HEK293T (cell line): Measurements from ENCODE around the gene UNC79.

ENCODE experiments used
- CTCF ChIA-PET: fragments of 350-600 bp; formaldehyde crosslinking; extraction: SDS; loops from one replicate; lab custom pipeline; 2021; ENCODE audit warnings: antibody characterized with exemption, inconsistent platforms; lab: Yijun Ruan, JAX
- POLR2A ChIA-PET: fragments of 350-600 bp; formaldehyde crosslinking; extraction: SDS; loops from one replicate; lab custom pipeline; 2020; ENCODE audit warnings: antibody characterized with exemption, inconsistent platforms; lab: Yijun Ruan, JAX
- DNase-seq: peaks from one replicate; pipeline ENCODE4 v3.0.0; 2012; ENCODE audit warnings: mixed read lengths; ENCODE audit errors: extremely low spot score
- ARNT ChIP-seq: fragments of 450-650 bp; IDR thresholded peaks from 2 replicates; pipeline ENCODE4 v1.6.1; 2017; ENCODE audit warnings: mild to moderate bottlenecking
- BHLHE40 ChIP-seq: fragments of 450-650 bp; IDR thresholded peaks from 2 replicates; pipeline ENCODE4 v1.6.1; 2016; ENCODE audit warnings: mild to moderate bottlenecking, moderate library complexity, borderline replicate concordance
- CTBP1 ChIP-seq: fragments of 450-650 bp; IDR thresholded peaks from 2 replicates; pipeline ENCODE4 v1.6.1; 2016; ENCODE audit warnings: borderline replicate concordance
- ELF4 ChIP-seq: fragments of 450-650 bp; IDR thresholded peaks from 2 replicates; pipeline ENCODE4 v1.6.1; 2017; ENCODE audit warnings: antibody characterized with exemption
- FOXA1 ChIP-seq: fragments of 450-650 bp; IDR thresholded peaks from 2 replicates; pipeline ENCODE4 v1.6.1; 2016; ENCODE audit warnings: mild to moderate bottlenecking
- FOXK2 ChIP-seq: fragments of 450-650 bp; IDR thresholded peaks from 2 replicates; pipeline ENCODE4 v1.6.1; 2016; ENCODE audit warnings: mild to moderate bottlenecking
- FOXM1 ChIP-seq: fragments of 450-650 bp; IDR thresholded peaks from 2 replicates; pipeline ENCODE4 v1.6.1; 2017; ENCODE audit warnings: mild to moderate bottlenecking, borderline replicate concordance
- HDGF ChIP-seq: fragments of 450-650 bp; IDR thresholded peaks from 2 replicates; pipeline ENCODE4 v1.6.1; 2017; ENCODE audit warnings: antibody characterized with exemption, borderline replicate concordance
- L3MBTL2 ChIP-seq: fragments of 450-650 bp; conservative IDR thresholded peaks from 2 replicates; pipeline ENCODE4 v1.6.1; 2016; ENCODE audit warnings: mild to moderate bottlenecking
- LEF1 ChIP-seq: fragments of 450-650 bp; IDR thresholded peaks from 2 replicates; pipeline ENCODE4 v1.6.1; 2017; ENCODE audit warnings: mild to moderate bottlenecking, borderline replicate concordance
- NFRKB ChIP-seq: fragments of 450-650 bp; IDR thresholded peaks from 2 replicates; pipeline ENCODE4 v1.6.1; 2016; ENCODE audit warnings: mild to moderate bottlenecking, moderate library complexity
- PKNOX1 ChIP-seq: fragments of 450-650 bp; IDR thresholded peaks from 2 replicates; pipeline ENCODE4 v1.6.1; 2016
- SP1 ChIP-seq: fragments of 450-650 bp; IDR thresholded peaks from 2 replicates; pipeline ENCODE4 v1.6.1; 2017
- SUZ12 ChIP-seq: fragments of 450-650 bp; IDR thresholded peaks from 2 replicates; pipeline ENCODE4 v1.6.1; 2016; ENCODE audit warnings: mild to moderate bottlenecking
- TARDBP ChIP-seq: fragments of 450-650 bp; IDR thresholded peaks from 2 replicates; pipeline ENCODE4 v1.6.1; 2016
- ZNF384 ChIP-seq: fragments of 450-650 bp; IDR thresholded peaks from 2 replicates; pipeline ENCODE4 v1.6.1; 2016

Gene UNC79

GRCh38 chr14:93643127-93643526 is 212.4 kb downstream of the UNC79 start:
- ChIA-PET POLR2A (no interaction called here), CTCF (no interaction called here)
- no peak for DNase-seq
- no peak for TF ChIP-seq FOXM1
- no peak for TF ChIP-seq TARDBP
- TF ChIP-seq NFRKB: no peak
- TF ChIP-seq ELF4: no peak
- no peak for TF ChIP-seq FOXK2
- no peak for TF ChIP-seq PKNOX1
- TF ChIP-seq ZNF384: no peak
- TF ChIP-seq HDGF: no peak
- no peak for TF ChIP-seq CTBP1
- no peak for TF ChIP-seq SUZ12
- TF ChIP-seq L3MBTL2: no peak
- no peak for TF ChIP-seq FOXA1
- no peak for TF ChIP-seq LEF1
- no peak for TF ChIP-seq SP1
- no peak for TF ChIP-seq ARNT
- TF ChIP-seq BHLHE40: no peak

- ChIA-PET CTCF (interaction anchor here (2.0 kb wide), 1 partner anchor 12 kb away, joined by 9 read pairs; no protein-coding TSS in a partner anchor), POLR2A (no interaction called here)
- DNase-seq: no peak
- TF ChIP-seq TARDBP: no peak
- no peak for TF ChIP-seq NFRKB
- TF ChIP-seq ZNF384: no peak
- no peak for TF ChIP-seq FOXA1
- no peak for TF ChIP-seq SP1
- TF ChIP-seq FOXK2: no peak
- no peak for TF ChIP-seq PKNOX1
- TF ChIP-seq L3MBTL2: no peak
- no peak for TF ChIP-seq HDGF
- TF ChIP-seq BHLHE40: no peak
- no peak for TF ChIP-seq ELF4
- no peak for TF ChIP-seq ARNT
- no peak for TF ChIP-seq LEF1
- no peak for TF ChIP-seq CTBP1
- no peak for TF ChIP-seq FOXM1
- no peak for TF ChIP-seq SUZ12
Measured at GRCh38 chr14:93643676-93644075, 212.9 kb downstream of the UNC79 start.

GRCh38 chr14:93645200-93645599 is 214.5 kb downstream of the UNC79 start:
- CTCF ChIA-PET: interaction anchor here (1.4 to 2.0 kb wide), 2 partner anchors 10 to 258 kb away, joined by 3 to 9 read pairs; no protein-coding TSS in a partner anchor
- TF ChIP-seq HDGF (no peak), SUZ12 (no peak), BHLHE40 (no peak), FOXK2 (no peak), ELF4 (no peak), L3MBTL2 (no peak), ARNT (no peak), FOXM1 (no peak), ZNF384 (no peak), TARDBP (no peak), LEF1 (no peak), NFRKB (no peak), SP1 (no peak), FOXA1 (no peak), CTBP1 (no peak), PKNOX1 (no peak)
- no peak for DNase-seq
- POLR2A ChIA-PET: no interaction called here

- ChIA-PET CTCF (no interaction called here), POLR2A (no interaction called here)
- peak; percentile 19 for DNase-seq
- TF ChIP-seq NFRKB (no peak), L3MBTL2 (no peak), SP1 (no peak), BHLHE40 (no peak), SUZ12 (no peak)
Measured at GRCh38 chr14:93648440-93649168, 217.9 kb downstream of the UNC79 start.

GRCh38 chr14:93654599-93654998 is 223.9 kb downstream of the UNC79 start:
- CTCF ChIA-PET: interaction anchor here (0.5 to 1.9 kb wide), 11 partner anchors 10 to 282 kb away, joined by 3 to 14 read pairs (median 4); no protein-coding TSS in a partner anchor
- POLR2A ChIA-PET: no interaction called here
- DNase-seq: no peak
- TF ChIP-seq PKNOX1: no peak
- no peak for TF ChIP-seq FOXK2
- no peak for TF ChIP-seq ZNF384
- no peak for TF ChIP-seq ELF4
- TF ChIP-seq SUZ12: no peak
- no peak for TF ChIP-seq CTBP1
- no peak for TF ChIP-seq HDGF
- TF ChIP-seq FOXM1: no peak
- TF ChIP-seq SP1: no peak
- no peak for TF ChIP-seq L3MBTL2
- no peak for TF ChIP-seq BHLHE40
